Gastroesophageal sphincter (tissue), 4 donors: ENCODE data around the gene APCS. TPM values are rescaled to one million over a fixed set of nuclear protein-coding genes. Genes with fewer than 3 reads are reported as not detected.

Experiments
- ATAC-seq: fragments of 150-250 bp; one replicate; pipeline ENCODE4 v1.9.1; 2016; ENCODE audit warnings: mild to moderate bottlenecking, moderate library complexity
- H3K27ac ChIP-seq, 4 donors: fragments of 200-600 bp; sonication (generic) in 3 of 4; 1 replicate in 3 of 4; 2 replicates in 1 of 4; pipeline ENCODE4 v1.5.1; 2016 to 2019
- H3K27me3 ChIP-seq: fragments of 200-600 bp; sonication (generic); one replicate; pipeline ENCODE4 v1.5.1; 2019
- H3K36me3 ChIP-seq, 2 donors: fragments of 200-600 bp; sonication (generic); one replicate each; pipeline ENCODE4 v1.5.1; 2019; ENCODE audit warnings: control low read depth in 1 of 2
- H3K4me1 ChIP-seq, 3 donors: fragments of 200-600 bp; sonication (generic); 1 replicate in 2 of 3; 2 replicates in 1 of 3; pipeline ENCODE4 v1.5.1; 2016 to 2019; ENCODE audit warnings: control low read depth in 2 of 3
- H3K4me3 ChIP-seq, 2 donors: fragments of 200-600 bp; sonication (generic); one replicate each; pipeline ENCODE4 v1.5.1; 2019; ENCODE audit warnings: mild to moderate bottlenecking in 1 of 2, moderate library complexity in 1 of 2
- H3K9me3 ChIP-seq, 3 donors: fragments of 200-600 bp; sonication (generic); one replicate each; pipeline ENCODE4 v1.5.1; 2017 to 2019; ENCODE audit warnings: control low read depth in 2 of 3
- EP300 ChIP-seq: sonication (generic); formaldehyde crosslinking; IDR thresholded peaks from one replicate; pipeline ENCODE4 v1.6.1; 2017; ENCODE audit warnings: antibody characterized with exemption, mild to moderate bottlenecking
- POLR2A ChIP-seq, 2 donors: fragments of 450-650 bp; IDR thresholded peaks; one replicate each; pipeline ENCODE4 v1.6.1; 2017; ENCODE audit warnings: antibody characterized with exemption in 2 of 2, mild to moderate bottlenecking in 2 of 2, moderate library complexity in 1 of 2
- POLR2AphosphoS5 ChIP-seq: sonication (generic); formaldehyde crosslinking; IDR thresholded peaks from one replicate; pipeline ENCODE4 v1.6.1; 2017; ENCODE audit warnings: antibody characterized with exemption
- WGBS, 2 donors: methylation state at CpG; one replicate each; pipeline ENCODE4 v1.1.5; 2018; ENCODE audit warnings: low coverage in 1 of 2; 5-methylcytosine and 5-hydroxymethylcytosine counted together
- total RNA-seq, 4 donors: library from RNA; depleted of rRNA; stranded (reverse); fragments of >200 nt; gene quantifications; one replicate each; pipeline ENCODE4 v1.1.0, GENCODE V29; 2016
- TF ChIP-seq, protein P1 (sequence below), 4 experiments: fragments of 200-600 bp in 2 of 4; fragments of 450-650 bp in 2 of 4; sonication (generic) in 1 of 4; IDR thresholded peaks; one replicate each; pipeline ENCODE4 v1.5.1; 2017 to 2019; ENCODE audit warnings: antibody characterized with exemption in 4 of 4, mild to moderate bottlenecking in 2 of 4, moderate library complexity in 2 of 4

The APCS gene, protein sequence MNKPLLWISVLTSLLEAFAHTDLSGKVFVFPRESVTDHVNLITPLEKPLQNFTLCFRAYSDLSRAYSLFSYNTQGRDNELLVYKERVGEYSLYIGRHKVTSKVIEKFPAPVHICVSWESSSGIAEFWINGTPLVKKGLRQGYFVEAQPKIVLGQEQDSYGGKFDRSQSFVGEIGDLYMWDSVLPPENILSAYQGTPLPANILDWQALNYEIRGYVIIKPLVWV
- total RNA-seq, result not detected

GRCh38 chr1:159587461-159587951 lies at the start of gene APCS:
TSS of gene APCS (plus strand) at chr1:159587826. CDS start at chr1:159587922, 96 bp downstream.
- Histone ChIP-seq H3K36me3 (no peaks in the 10 kb centered on the region), H3K9me3 (no peaks in the 10 kb centered on the region), H3K27ac (no peak within 1 kb of the TSS), H3K4me3 (no peak within 1 kb of the TSS), H3K27me3 (no peaks in the 10 kb centered on the region), H3K4me1 (no peaks in the 10 kb centered on the region)
- ATAC-seq, result no peak
- WGBS, 2 donors, result 67 to 80% methylated on average over 4 to 5 of the region's 6 CpGs
- TF ChIP-seq EP300 (no peak), POLR2A (IDR thresholded peaks at IDR 0.05) (no peak), POLR2AphosphoS5 (no peak)
- TF ChIP-seq, protein P1, sequence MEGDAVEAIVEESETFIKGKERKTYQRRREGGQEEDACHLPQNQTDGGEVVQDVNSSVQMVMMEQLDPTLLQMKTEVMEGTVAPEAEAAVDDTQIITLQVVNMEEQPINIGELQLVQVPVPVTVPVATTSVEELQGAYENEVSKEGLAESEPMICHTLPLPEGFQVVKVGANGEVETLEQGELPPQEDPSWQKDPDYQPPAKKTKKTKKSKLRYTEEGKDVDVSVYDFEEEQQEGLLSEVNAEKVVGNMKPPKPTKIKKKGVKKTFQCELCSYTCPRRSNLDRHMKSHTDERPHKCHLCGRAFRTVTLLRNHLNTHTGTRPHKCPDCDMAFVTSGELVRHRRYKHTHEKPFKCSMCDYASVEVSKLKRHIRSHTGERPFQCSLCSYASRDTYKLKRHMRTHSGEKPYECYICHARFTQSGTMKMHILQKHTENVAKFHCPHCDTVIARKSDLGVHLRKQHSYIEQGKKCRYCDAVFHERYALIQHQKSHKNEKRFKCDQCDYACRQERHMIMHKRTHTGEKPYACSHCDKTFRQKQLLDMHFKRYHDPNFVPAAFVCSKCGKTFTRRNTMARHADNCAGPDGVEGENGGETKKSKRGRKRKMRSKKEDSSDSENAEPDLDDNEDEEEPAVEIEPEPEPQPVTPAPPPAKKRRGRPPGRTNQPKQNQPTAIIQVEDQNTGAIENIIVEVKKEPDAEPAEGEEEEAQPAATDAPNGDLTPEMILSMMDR (IDR thresholded peaks at IDR 0.05), result no peak

DNA sequence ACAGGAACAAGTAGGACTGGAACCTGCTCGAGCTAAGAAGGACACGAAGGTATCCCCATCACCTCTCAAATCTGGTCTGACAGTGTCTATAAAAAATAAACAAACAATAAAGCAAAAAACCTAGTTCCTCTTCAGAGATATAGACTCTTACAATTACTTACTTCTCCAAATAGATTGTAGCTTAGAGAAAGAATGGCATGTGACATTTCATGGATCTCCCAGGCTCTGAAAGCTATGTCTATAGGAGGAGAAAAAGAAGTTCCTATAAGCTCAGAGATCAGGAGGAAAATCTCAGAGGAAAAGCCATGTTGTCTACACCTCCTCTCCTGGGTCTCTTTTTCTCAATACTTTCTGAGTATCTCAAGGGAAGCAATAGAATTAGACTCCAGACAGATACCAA lies 39.5 kb upstream of the APCS start:
- WGBS, 2 donors, result 50 to 74% methylated on average over 2 of the region's 2 CpGs
- no peak for ATAC-seq

DNA sequence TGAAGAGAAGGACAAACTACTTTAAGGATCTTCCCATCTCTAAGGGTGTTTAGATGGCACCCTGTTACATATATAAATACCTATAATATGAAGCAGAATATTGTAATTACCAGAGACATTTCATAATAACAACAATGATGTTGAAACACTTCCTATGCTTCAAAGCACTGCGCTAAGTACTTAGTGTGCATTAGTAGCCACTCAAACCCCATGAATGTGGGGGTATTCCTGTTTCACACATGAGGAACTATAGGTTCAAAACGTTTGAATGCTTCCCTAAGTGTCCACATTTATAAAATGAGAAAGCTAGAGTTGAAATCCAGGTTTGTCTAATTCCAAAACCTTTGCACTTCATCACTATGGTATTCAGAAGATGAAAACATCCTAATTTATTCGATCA lies 33.4 kb upstream of the APCS start:
- ATAC-seq, result no peak
- Histone ChIP-seq H3K4me1 (no peaks in the 10 kb centered on the region), H3K36me3 (no peaks in the 10 kb centered on the region), H3K4me3 (no peak overlapping the region), H3K27me3 (no peaks in the 10 kb centered on the region), H3K27ac (no peak overlapping the region), H3K9me3 (no peaks in the 10 kb centered on the region)
- TF ChIP-seq EP300, result no peak
- TF ChIP-seq, protein P1 (IDR thresholded peaks at IDR 0.05), result no peak
- no peak for TF ChIP-seq POLR2A (IDR thresholded peaks at IDR 0.05)
- TF ChIP-seq POLR2AphosphoS5, result no peak
- 49% methylated on average over 3 of the region's 3 CpGs for WGBS, 2 donors

More for the DNA sequence above, 39.5 kb upstream of the APCS start:
- Histone ChIP-seq H3K27me3 (no peaks in the 10 kb centered on the region), H3K27ac (no peak overlapping the region), H3K4me3 (no peak overlapping the region), H3K9me3 (no peaks in the 10 kb centered on the region), H3K4me1 (no peaks in the 10 kb centered on the region), H3K36me3 (no peaks in the 10 kb centered on the region)
- TF ChIP-seq, protein P1 (IDR thresholded peaks at IDR 0.05), result no peak
- no peak for TF ChIP-seq POLR2A (IDR thresholded peaks at IDR 0.05)
- no peak for TF ChIP-seq EP300
- no peak for TF ChIP-seq POLR2AphosphoS5

GRCh38 chr1:159554696-159555095 lies 32.9 kb upstream of the APCS start:
- Histone ChIP-seq H3K9me3 (no peaks in the 10 kb centered on the region), H3K27me3 (no peaks in the 10 kb centered on the region), H3K4me3 (no peak overlapping the region), H3K4me1 (no peaks in the 10 kb centered on the region), H3K27ac (no peak overlapping the region), H3K36me3 (no peaks in the 10 kb centered on the region)
- no peak for TF ChIP-seq POLR2A (IDR thresholded peaks at IDR 0.05)
- TF ChIP-seq EP300, result no peak
- TF ChIP-seq, protein P1 (IDR thresholded peaks at IDR 0.05), result no peak
- TF ChIP-seq POLR2AphosphoS5, result no peak
- ATAC-seq, result no peak
- WGBS, 2 donors, result 50 to 78% methylated on average over 1 of the region's 1 CpG

GRCh38 chr1:159556931-159557369 lies 30.7 kb upstream of the APCS start:
- H3K36me3 ChIP-seq, result no peaks in the 10 kb centered on the region
- no peaks in the 10 kb centered on the region for H3K9me3 ChIP-seq
- no peaks in the 10 kb centered on the region for H3K27me3 ChIP-seq
- 19% methylated on average over 2 of the region's 3 CpGs; no CpG with 5 or more reads in 1 of the 2 donors for WGBS, 2 donors
- no peaks in the 10 kb centered on the region for H3K4me1 ChIP-seq
- ATAC-seq, result no peak
- H3K4me3 ChIP-seq, result no peak overlapping the region
- no peak overlapping the region for H3K27ac ChIP-seq
- TF ChIP-seq POLR2AphosphoS5, result no peak
- no peak for TF ChIP-seq EP300
- TF ChIP-seq, protein P1 (IDR thresholded peaks at IDR 0.05), result no peak
- TF ChIP-seq POLR2A (IDR thresholded peaks at IDR 0.05), result no peak
